H4 (cell line): Measurements from ENCODE around the gene RAPGEF6. TPM values are rescaled to one million over a fixed set of nuclear protein-coding genes. Genes with fewer than 3 reads are reported as not detected.
"Not testable (repeated sequence)": the region's sequence is repeated elsewhere in the genome, so short reads cannot be mapped to it uniquely, and the experiment has no call there.

Experiments used
- DNase-seq: peaks from one replicate; pipeline ENCODE4 v3.0.0-alpha.2; 2015; ENCODE audit warnings: low spot score
- total RNA-seq: library from RNA; depleted of rRNA; stranded (reverse); fragments of >200 nt; shearing (Covaris generic); gene quantifications from 2 replicates; pipeline ENCODE4 v1.2.3, GENCODE V29; 2014

The RAPGEF6 gene
- total RNA-seq, 1 experiment from 2014 or later = 9.8 TPM

GRCh38 chr5:131431794-131432193 lies 203.2 kb downstream of the RAPGEF6 start:
- no peak for DNase-seq

GRCh38 chr5:131430794-131431193 lies 204.2 kb downstream of the RAPGEF6 start:
- DNase-seq = no peak

GRCh38 chr5:131426011-131426410 lies 209.0 kb downstream of the RAPGEF6 start:
- DNase-seq = no peak

GRCh38 chr5:131423056-131423455 lies 212.0 kb downstream of the RAPGEF6 start:
- peak; percentile 16 for DNase-seq

GRCh38 chr5:131419877-131420276 lies 215.2 kb downstream of the RAPGEF6 start:
- no peak for DNase-seq

GRCh38 chr5:131418846-131419245 lies 216.2 kb downstream of the RAPGEF6 start:
- no peak for DNase-seq

- peak; percentile 70 for DNase-seq
Observed at GRCh38 chr5:131417240-131417869, 217.7 kb downstream of the RAPGEF6 start.

GRCh38 chr5:131416729-131417128 lies 218.3 kb downstream of the RAPGEF6 start:
- DNase-seq = no peak

GRCh38 chr5:131413605-131414559 lies 221.1 kb downstream of the RAPGEF6 start:
- no peak for DNase-seq

- DNase-seq = no peak
Observed at GRCh38 chr5:131406975-131407638, 227.9 kb downstream of the RAPGEF6 start.

GRCh38 chr5:131406076-131406475 lies 229.0 kb downstream of the RAPGEF6 start:
- DNase-seq = no peak

GRCh38 chr5:131405674-131406073 lies 229.4 kb downstream of the RAPGEF6 start:
- no peak for DNase-seq

- DNase-seq = no peak
Observed at GRCh38 chr5:131400585-131400984, 234.4 kb downstream of the RAPGEF6 start.

GRCh38 chr5:131399007-131399406 lies 236.0 kb downstream of the RAPGEF6 start:
- DNase-seq = not testable (repeated sequence)

- DNase-seq = no peak
Observed at GRCh38 chr5:131396630-131397273, 238.3 kb downstream of the RAPGEF6 start.

GRCh38 chr5:131396015-131396414 lies 239.0 kb downstream of the RAPGEF6 start:
- DNase-seq = no peak

GRCh38 chr5:131394128-131394527 lies 240.9 kb downstream of the RAPGEF6 start:
- DNase-seq = no peak

- DNase-seq = no peak
Observed at GRCh38 chr5:131393498-131393968, 241.5 kb downstream of the RAPGEF6 start.

GRCh38 chr5:131392466-131393095 lies 242.4 kb downstream of the RAPGEF6 start:
- no peak for DNase-seq

GRCh38 chr5:131389869-131390265 lies 245.2 kb downstream of the RAPGEF6 start:
- no peak for DNase-seq
